HCT116 (cell line): Measurements from ENCODE around the gene ACOT2. TPM values are rescaled to one million over a fixed set of nuclear protein-coding genes. Genes with fewer than 3 reads are reported as not detected.

ENCODE experiments used
- ATAC-seq: fragments of 200-7000 bp; cut with Tn5 transposase; 2 replicates; pipeline ENCODE4 v1.9.1; 2020; ENCODE audit warnings: mild to moderate bottlenecking, moderate library complexity
- BruUV-seq: library from RNA; stranded (reverse); fragments of 400-500 nt; replicated peaks from 2 replicates; lab custom pipeline; 2021; lab: Mats Ljungman, UMichigan
- CTCF ChIA-PET: fragments of 300-600 bp; sonication (Branson Sonifier 250); formaldehyde crosslinking; loops from one replicate; lab custom pipeline; 2021; ENCODE audit warnings: antibody characterized with exemption; lab: Charles Lee
- POLR2A ChIA-PET: fragments of 300-600, 350-600 bp; sonication (Branson Sonifier 250); formaldehyde crosslinking; loops from one replicate; lab custom pipeline; 2021; ENCODE audit warnings: antibody characterized with exemption; lab: Charles Lee
- RAD21 ChIA-PET, 2 experiments: fragments of 300-600 bp; sonication (Branson Sonifier 250); formaldehyde crosslinking; loops; one replicate each; lab custom pipeline; 2023; ENCODE audit warnings: low total read pairs in 2 of 2; ENCODE audit not compliant: uncharacterized antibody in 2 of 2, unreplicated experiment in 2 of 2, low non-redundant PET in 1 of 2; lab: Charles Lee
- DNase-seq: peaks from one replicate; pipeline ENCODE4 v3.0.0-alpha.2; 2010; ENCODE audit warnings: low read depth, low spot score
- H2AFZ ChIP-seq: fragments of 200-600 bp; shearing (Covaris generic), sonication (generic); 2 replicates; pipeline ENCODE4 v1.6.1; 2017; ENCODE audit warnings: low read depth, mixed run types, mixed read lengths, antibody characterized with exemption, low read length; ENCODE audit not compliant: poor library complexity, severe bottlenecking
- H3K27ac ChIP-seq: 2 replicates; pipeline ENCODE4 v1.5.1; 2012; ENCODE audit warnings: low read depth, low read length
- H3K27me3 ChIP-seq: fragments of 200-600 bp; sonication (generic); 2 replicates; pipeline ENCODE4 v1.6.1; 2016; ENCODE audit warnings: mixed run types, low read length, mixed read lengths; ENCODE audit not compliant: insufficient read depth
- H3K36me3 ChIP-seq, 2 experiments: fragments of 200-500 bp in 1 of 2; fragments of 200-600 bp in 1 of 2; sonication (Bioruptor generic) in 1 of 2; sonication (generic) in 1 of 2; 2 replicates each; pipeline versions ENCODE4 v1.5.1 to v1.6.1; 2014 to 2016; ENCODE audit warnings: low read length in 2 of 2, inconsistent platforms in 1 of 2, mixed read lengths in 1 of 2, mixed run types in 1 of 2; ENCODE audit not compliant: insufficient read depth in 2 of 2, control insufficient read depth in 1 of 2
- H3K4me1 ChIP-seq, 2 experiments: fragments of 200-600 bp in 1 of 2; sonication (generic) in 1 of 2; 2 replicates each; pipeline versions ENCODE4 v1.5.1 to v1.6.1; 2012 to 2017; ENCODE audit warnings: low read length in 2 of 2, inconsistent platforms in 1 of 2, mild to moderate bottlenecking in 1 of 2, mixed read lengths in 1 of 2, mixed run types in 1 of 2, moderate library complexity in 1 of 2; ENCODE audit not compliant: insufficient read depth in 2 of 2, control insufficient read depth in 1 of 2
- H3K4me2 ChIP-seq: fragments of 200-600 bp; sonication (generic); 2 replicates; pipeline ENCODE4 v1.6.1; 2017; ENCODE audit warnings: mixed run types, low read length, mixed read lengths
- H3K4me3 ChIP-seq, 2 experiments: fragments of 200-600 bp in 1 of 2; sonication (generic) in 1 of 2; replicated peaks in 1 of 2; 2 replicates each; pipeline ENCODE4 v1.5.1; 2011 to 2016; ENCODE audit warnings: low read length in 2 of 2, control low read depth in 1 of 2, low read depth in 1 of 2, mild to moderate bottlenecking in 1 of 2, mixed read lengths in 1 of 2, mixed run types in 1 of 2
- H3K79me2 ChIP-seq: fragments of 200-600 bp; sonication (generic); 2 replicates; pipeline ENCODE4 v1.6.1; 2017; ENCODE audit warnings: mild to moderate bottlenecking, mixed run types, low read length, moderate library complexity, mixed read lengths; ENCODE audit not compliant: insufficient read depth
- H3K9ac ChIP-seq: fragments of 200-600 bp; sonication (generic); 2 replicates; pipeline ENCODE4 v1.6.1; 2016; ENCODE audit warnings: low read length, mixed read lengths
- H3K9me2 ChIP-seq: fragments of 200-600 bp; sonication (generic), shearing (Covaris generic); 2 replicates; pipeline ENCODE4 v1.6.1; 2017; ENCODE audit warnings: mixed run types, mild to moderate bottlenecking, moderate library complexity; ENCODE audit not compliant: insufficient read depth
- H3K9me3 ChIP-seq, 2 experiments: fragments of 200-500 bp in 1 of 2; fragments of 200-600 bp in 1 of 2; sonication (Bioruptor generic) in 1 of 2; sonication (generic) in 1 of 2; 2 replicates each; pipeline ENCODE4 v1.6.1; 2014 to 2017; ENCODE audit warnings: low read length in 2 of 2, mixed read lengths in 2 of 2, inconsistent platforms in 1 of 2, low read depth in 1 of 2, mild to moderate bottlenecking in 1 of 2, mixed run types in 1 of 2, moderate library complexity in 1 of 2; ENCODE audit not compliant: control insufficient read depth in 1 of 2, insufficient read depth in 1 of 2
- H4K20me1 ChIP-seq: fragments of 200-600 bp; sonication (generic), shearing (Covaris generic); 2 replicates; pipeline ENCODE4 v1.6.1; 2017; ENCODE audit warnings: mixed run types, mild to moderate bottlenecking, moderate library complexity; ENCODE audit not compliant: insufficient read depth
- ATF3 ChIP-seq: IDR thresholded peaks from 2 replicates; pipeline ENCODE4 v1.6.1; 2012
- CBX3 ChIP-seq: IDR thresholded peaks from 2 replicates; pipeline ENCODE4 v1.6.1; 2012; ENCODE audit warnings: low read depth
- CEBPB ChIP-seq: IDR thresholded peaks from 2 replicates; pipeline ENCODE4 v1.6.1; 2012; ENCODE audit warnings: low read depth
- CTCF ChIP-seq, 3 experiments: fragments of 200-600 bp in 1 of 3; sonication (generic) in 1 of 3; IDR thresholded peaks in 2 of 3; conservative IDR thresholded peaks in 1 of 3; 2 replicates each; pipeline ENCODE4 v1.5.1; 2012 to 2017; ENCODE audit warnings: low read depth in 2 of 3, low read length in 2 of 3, antibody characterized with exemption in 1 of 3, borderline replicate concordance in 1 of 3, control low read depth in 1 of 3, mild to moderate bottlenecking in 1 of 3, mixed read lengths in 1 of 3, mixed run types in 1 of 3, moderate library complexity in 1 of 3; ENCODE audit not compliant: insufficient read depth in 1 of 3
- EGR1 ChIP-seq: IDR thresholded peaks from 2 replicates; pipeline ENCODE4 v1.6.1; 2012; ENCODE audit warnings: low read depth
- ELF1 ChIP-seq: IDR thresholded peaks from 2 replicates; pipeline ENCODE4 v1.6.1; 2012; ENCODE audit warnings: low read depth, borderline replicate concordance
- EZH2 ChIP-seq: fragments of 200-600 bp; sonication (generic); IDR thresholded peaks from 2 replicates; pipeline ENCODE4 v1.6.1; 2017; ENCODE audit warnings: antibody characterized with exemption, mixed run types
- FOSL1 ChIP-seq: IDR thresholded peaks from 2 replicates; pipeline ENCODE4 v1.6.1; 2012; ENCODE audit warnings: low read depth
- JUND ChIP-seq: IDR thresholded peaks from 2 replicates; pipeline ENCODE4 v1.6.1; 2012
- POLR2AphosphoS5 ChIP-seq: IDR thresholded peaks from 2 replicates; pipeline ENCODE4 v1.6.1; 2011; ENCODE audit warnings: mild to moderate bottlenecking, low read depth, low read length, moderate library complexity
- RAD21 ChIP-seq: IDR thresholded peaks from 2 replicates; pipeline ENCODE4 v1.6.1; 2012; ENCODE audit warnings: low read depth, mild to moderate bottlenecking
- REST ChIP-seq: IDR thresholded peaks from 2 replicates; pipeline ENCODE4 v1.6.1; 2012; ENCODE audit warnings: low read depth
- SIN3A ChIP-seq: IDR thresholded peaks from 2 replicates; pipeline ENCODE4 v1.6.1; 2012; ENCODE audit warnings: low read depth
- SP1 ChIP-seq: IDR thresholded peaks from 2 replicates; pipeline ENCODE4 v1.6.1; 2012; ENCODE audit warnings: low read depth
- YY1 ChIP-seq: IDR thresholded peaks from 2 replicates; pipeline ENCODE4 v1.6.1; 2011; ENCODE audit warnings: low read length, low read depth, moderate library complexity, mild to moderate bottlenecking; ENCODE audit not compliant: insufficient replicate concordance; ENCODE audit errors: extremely low read depth
- ZBTB33 ChIP-seq: IDR thresholded peaks from 2 replicates; pipeline ENCODE4 v1.6.1; 2011; ENCODE audit warnings: mild to moderate bottlenecking, low read length, moderate library complexity; ENCODE audit not compliant: insufficient replicate concordance; ENCODE audit errors: extremely low read depth
- ZFX ChIP-seq: fragments of 450-650 bp; IDR thresholded peaks from 2 replicates; pipeline ENCODE4 v1.6.1; 2017
- intact Hi-C: fragments of 100-400 bp; cut with micrococcal nuclease; formaldehyde crosslinking; loops from 2 replicates; pipeline ENCODE4 v1.10.0; 2022
- total RNA-seq: library from RNA; stranded (reverse); gene quantifications from one replicate; pipeline ENCODE4 v1.2.1, GENCODE V29; 2021; ENCODE audit not compliant: unreplicated experiment

ACOT2 gene
- total RNA-seq, 1 experiment from 2014 or later = 0.44 TPM

GRCh38 chr14:73602994-73603393 lies 34.0 kb downstream of the ACOT2 start:
- ChIA-PET CTCF (no interaction called here), POLR2A (no interaction called here), RAD21 (no interaction called here)
- no peak overlapping the region for H3K9ac ChIP-seq
- ATAC-seq (no peak), DNase-seq (no peak)
- BruUV-seq = no TSS peak
- no peaks in the 10 kb centered on the region for H4K20me1 ChIP-seq
- H3K9me2 ChIP-seq = no peaks in the 10 kb centered on the region
- peaks cover 0 to 16% of the 10 kb centered on the region in 2 experiments; a peak in 2 of 4 replicates for H3K4me1 ChIP-seq
- H2AFZ ChIP-seq = peak overlapping the region; percentile 84
- intact Hi-C loops = no loop called here
- H3K9me3 ChIP-seq = no peaks in the 10 kb centered on the region
- H3K36me3 ChIP-seq = no peaks in the 10 kb centered on the region
- no peak overlapping the region for H3K4me3 ChIP-seq
- no peaks in the 10 kb centered on the region for H3K79me2 ChIP-seq
- no peaks in the 10 kb centered on the region for H3K27me3 ChIP-seq
- H3K27ac ChIP-seq = no peak overlapping the region
- TF ChIP-seq RAD21 (no peak), SP1 (no peak), CEBPB (no peak), ZBTB33 (no peak), CTCF (IDR thresholded peaks at IDR 0.05 in 2 of 3, conservative IDR thresholded peaks at IDR 0.05 in 1 of 3; ENCODE audit: borderline replicate concordance in 1 of 3, insufficient read depth in 1 of 3, low read depth in 2 of 3, low read length in 2 of 3) (no peak), REST (no peak), EGR1 (no peak), JUND (no peak), ZFX (no peak), YY1 (no peak), SIN3A (no peak), ELF1 (no peak), FOSL1 (no peak), POLR2AphosphoS5 (no peak), ATF3 (no peak), EZH2 (no peak), CBX3 (no peak)
- H3K4me2 ChIP-seq = peak overlapping the region; percentile 3; the same call in 1 of the 2 replicates
